HEK293 (cell line): ENCODE measurements around the gene BICC1.

Experiments
- CTCF ChIA-PET: fragments of 350-600 bp; formaldehyde crosslinking; extraction: SDS; loops from one replicate; lab custom pipeline; 2021; ENCODE audit warnings: antibody characterized with exemption; lab: Yijun Ruan, JAX
- POLR2A ChIA-PET: fragments of 300-600 bp; formaldehyde crosslinking; extraction: SDS; loops from one replicate; lab custom pipeline; 2020; ENCODE audit warnings: antibody characterized with exemption, inconsistent platforms; lab: Yijun Ruan, JAX
- H3K27ac ChIP-seq: fragments of 200-500 bp; sonication (Bioruptor generic); 2 replicates; pipeline ENCODE4 v1.5.1; 2014; ENCODE audit warnings: low read depth, low read length, control low read depth, inconsistent platforms; ENCODE audit errors: extremely low read depth
- H3K36me3 ChIP-seq, 2 experiments: fragments of 200-500 bp in 1 of 2; sonication (Bioruptor generic) in 1 of 2; 1 replicate in 1 of 2; 2 replicates in 1 of 2; pipeline ENCODE4 v1.5.1; 2014 to 2017; ENCODE audit warnings: inconsistent platforms in 2 of 2, low read length in 2 of 2; ENCODE audit not compliant: control insufficient read depth in 2 of 2, insufficient read depth in 1 of 2
- H3K4me1 ChIP-seq: fragments of 200-500 bp; sonication (Bioruptor generic); 2 replicates; pipeline ENCODE4 v1.5.1; 2014; ENCODE audit warnings: mild to moderate bottlenecking, low read length, inconsistent platforms; ENCODE audit not compliant: control insufficient read depth, insufficient read depth
- H3K4me3 ChIP-seq: 2 replicates; pipeline ENCODE4 v1.5.1; 2011; ENCODE audit warnings: low read depth, mild to moderate bottlenecking, control low read depth, low read length, moderate library complexity
- H3K9me3 ChIP-seq: fragments of 200-500 bp; sonication (Bioruptor generic); 2 replicates; pipeline ENCODE4 v1.5.1; 2014; ENCODE audit warnings: low read depth, low read length, inconsistent platforms; ENCODE audit not compliant: control insufficient read depth, insufficient read depth
- GFI1B ChIP-seq: fragments of 450-650 bp; formaldehyde crosslinking; IDR thresholded peaks from 2 replicates; pipeline ENCODE4 v1.5.1; 2016; ENCODE audit warnings: missing biosample characterization, missing genetic modification characterization
- KLF9 ChIP-seq: fragments of 450-650 bp; formaldehyde crosslinking; IDR thresholded peaks from 2 replicates; pipeline ENCODE4 v1.5.1; 2016; ENCODE audit warnings: missing biosample characterization, missing genetic modification characterization, low read depth
- MEIS1 ChIP-seq: sonication (generic); formaldehyde crosslinking; IDR thresholded peaks from 2 replicates; pipeline ENCODE4 v1.8.1; 2022; ENCODE audit warnings: missing genetic modification reagents, mild to moderate bottlenecking, borderline replicate concordance
- PBX3 ChIP-seq: sonication (generic); formaldehyde crosslinking; IDR thresholded peaks from 2 replicates; pipeline ENCODE4 v1.8.1; 2022; ENCODE audit warnings: mild to moderate bottlenecking, moderate library complexity, missing genetic modification reagents
- PRDM2 ChIP-seq: fragments of 450-650 bp; formaldehyde crosslinking; IDR thresholded peaks from 2 replicates; pipeline ENCODE4 v1.5.1; 2016; ENCODE audit warnings: missing biosample characterization, missing genetic modification characterization, borderline replicate concordance
- PRDM4 ChIP-seq: fragments of 450-650 bp; formaldehyde crosslinking; IDR thresholded peaks from 2 replicates; pipeline ENCODE4 v1.5.1; 2017; ENCODE audit warnings: missing biosample characterization, missing genetic modification characterization
- TCF7L2 ChIP-seq: IDR thresholded peaks from 2 replicates; pipeline ENCODE4 v1.6.1; 2011; ENCODE audit warnings: low read depth, mild to moderate bottlenecking, inconsistent platforms, low read length, moderate library complexity, borderline replicate concordance
- YY1 ChIP-seq: fragments of 450-650 bp; formaldehyde crosslinking; IDR thresholded peaks from 2 replicates; pipeline ENCODE4 v1.5.1; 2018; ENCODE audit warnings: missing biosample characterization, missing genetic modification characterization
- ZNF112 ChIP-seq: fragments of 450-650 bp; formaldehyde crosslinking; IDR thresholded peaks from 2 replicates; pipeline ENCODE4 v1.5.0; 2017; ENCODE audit warnings: missing biosample characterization, missing genetic modification characterization
- ZNF140 ChIP-seq: fragments of 450-650 bp; formaldehyde crosslinking; IDR thresholded peaks from 2 replicates; pipeline ENCODE4 v1.5.1; 2016; ENCODE audit warnings: missing biosample characterization, missing genetic modification characterization
- ZNF223 ChIP-seq: fragments of 450-650 bp; formaldehyde crosslinking; IDR thresholded peaks from 2 replicates; pipeline ENCODE4 v1.5.1; 2016; ENCODE audit warnings: missing biosample characterization, missing genetic modification characterization
- ZNF24 ChIP-seq: fragments of 450-650 bp; formaldehyde crosslinking; IDR thresholded peaks from 2 replicates; pipeline ENCODE4 v1.5.1; 2016; ENCODE audit warnings: missing biosample characterization, missing genetic modification characterization
- ZNF280D ChIP-seq: fragments of 450-650 bp; formaldehyde crosslinking; IDR thresholded peaks from 2 replicates; pipeline ENCODE4 v1.5.1; 2016; ENCODE audit warnings: missing biosample characterization, missing genetic modification characterization
- ZNF610 ChIP-seq: fragments of 450-650 bp; formaldehyde crosslinking; IDR thresholded peaks from 2 replicates; pipeline ENCODE4 v1.5.1; 2016; ENCODE audit warnings: missing biosample characterization, missing genetic modification characterization, borderline replicate concordance
- ZNF747 ChIP-seq: fragments of 450-650 bp; formaldehyde crosslinking; IDR thresholded peaks from 2 replicates; pipeline ENCODE4 v1.5.1; 2016; ENCODE audit warnings: missing biosample characterization, missing genetic modification characterization
- ZNF777 ChIP-seq: fragments of 450-650 bp; formaldehyde crosslinking; IDR thresholded peaks from 2 replicates; pipeline ENCODE4 v1.5.1; 2017; ENCODE audit warnings: missing biosample characterization, missing genetic modification characterization, borderline replicate concordance
- ZNF785 ChIP-seq: fragments of 450-650 bp; formaldehyde crosslinking; IDR thresholded peaks from 2 replicates; pipeline ENCODE4 v1.5.1; 2016; ENCODE audit warnings: missing biosample characterization, missing genetic modification characterization
- ZSCAN16 ChIP-seq: fragments of 450-650 bp; formaldehyde crosslinking; IDR thresholded peaks from 2 replicates; pipeline ENCODE4 v1.5.1; 2016; ENCODE audit warnings: missing biosample characterization, missing genetic modification characterization
- ZSCAN23 ChIP-seq: fragments of 450-650 bp; formaldehyde crosslinking; IDR thresholded peaks from 2 replicates; pipeline ENCODE4 v1.5.1; 2016; ENCODE audit warnings: missing biosample characterization, missing genetic modification characterization

BICC1 gene

GRCh38 chr10:58698777-58699356 is 186.2 kb downstream of the BICC1 start:
- H3K27ac ChIP-seq, result no peak overlapping the region
- no peaks in the 10 kb centered on the region for H3K36me3 ChIP-seq
- no peak overlapping the region for H3K4me3 ChIP-seq
- TF ChIP-seq ZNF112 (tag by site-specific recombination), result no peak
- no peak for TF ChIP-seq ZNF280D (tag by site-specific recombination)
- TF ChIP-seq ZNF24, result no peak
- TF ChIP-seq ZNF140, result no peak
- TF ChIP-seq ZSCAN23 (tag by site-specific recombination), result no peak
- TF ChIP-seq KLF9 (tag by site-specific recombination), result no peak
- TF ChIP-seq ZNF785 (tag by site-specific recombination), result no peak
- no peak for TF ChIP-seq ZNF223
- no peak for TF ChIP-seq ZSCAN16 (tag by site-specific recombination)
- TF ChIP-seq ZNF747 (tag by site-specific recombination), result no peak
- CTCF ChIA-PET, result interaction anchor here (0.5 to 1.2 kb wide), 3 partner anchors 9 to 171 kb away, joined by 3 read pairs; no protein-coding TSS in a partner anchor
- no peaks in the 10 kb centered on the region for H3K9me3 ChIP-seq
- H3K4me1 ChIP-seq, result no peaks in the 10 kb centered on the region
- POLR2A ChIA-PET, result no interaction called here

- Histone ChIP-seq H3K4me3 (no peak overlapping the region), H3K4me1 (no peaks in the 10 kb centered on the region), H3K36me3 (no peaks in the 10 kb centered on the region), H3K9me3 (no peaks in the 10 kb centered on the region), H3K27ac (no peak overlapping the region)
- ChIA-PET CTCF (interaction anchor here (0.6 kb wide), 2 partner anchors 139 to 180 kb away, joined by 5 to 6 read pairs; no protein-coding TSS in a partner anchor), POLR2A (no interaction called here)
- TF ChIP-seq ZNF777 (tag by site-specific recombination) (no peak), PRDM2 (tag by site-specific recombination) (no peak), ZNF610 (tag by site-specific recombination) (no peak), MEIS1 (CRISPR knock-in tag) (no peak), ZNF280D (tag by site-specific recombination) (no peak), YY1 (no peak), GFI1B (tag by site-specific recombination) (no peak), ZNF785 (tag by site-specific recombination) (no peak), TCF7L2 (no peak), PRDM4 (no peak), PBX3 (no peak)
Observed at GRCh38 chr10:58700591-58700990, 187.9 kb downstream of the BICC1 start.
